GM12878 (cell line): ENCODE data around the gene BCAT1.

ENCODE experiments used
- ATF7 ChIP-seq: fragments of 450-650 bp; IDR thresholded peaks from 2 replicates; pipeline ENCODE4 v1.6.1; 2016; ENCODE audit warnings: low read depth, mild to moderate bottlenecking
- BCL11A ChIP-seq: IDR thresholded peaks from 2 replicates; pipeline ENCODE4 v1.6.1; 2011; ENCODE audit warnings: low read depth, low read length
- CTCF ChIP-seq, 3 experiments: IDR thresholded peaks in 2 of 3; conservative IDR thresholded peaks in 1 of 3; 2 replicates each; pipeline ENCODE4 v1.5.1; 2011; ENCODE audit warnings: low read depth in 3 of 3, low read length in 3 of 3, mild to moderate bottlenecking in 3 of 3, control low read depth in 2 of 3, moderate library complexity in 2 of 3, inconsistent platforms in 1 of 3, mixed read lengths in 1 of 3; ENCODE audit not compliant: control insufficient read depth in 2 of 3, insufficient read depth in 1 of 3; ENCODE audit errors: extremely low read depth in 1 of 3
- ELK1 ChIP-seq: IDR thresholded peaks from 2 replicates; pipeline ENCODE4 v1.6.1; 2012; ENCODE audit warnings: low read depth, low read length, improper control_type of control experiment
- MXI1 ChIP-seq: fragments of 150-350 bp; IDR thresholded peaks from 2 replicates; pipeline ENCODE4 v1.6.1; 2011; ENCODE audit warnings: low read depth, mild to moderate bottlenecking, inconsistent platforms, low read length, improper control_type of control experiment
- POLR2A ChIP-seq: IDR thresholded peaks from 2 replicates; pipeline ENCODE4 v1.6.1; 2011; ENCODE audit warnings: low read depth, mild to moderate bottlenecking, low read length
- RB1 ChIP-seq: fragments of 450-650 bp; formaldehyde crosslinking; IDR thresholded peaks from 2 replicates; pipeline ENCODE4 v1.6.1; 2017; ENCODE audit warnings: mild to moderate bottlenecking, borderline replicate concordance
- RBBP5 ChIP-seq: fragments of 200-600 bp; sonication (generic); conservative IDR thresholded peaks from 2 replicates; pipeline ENCODE4 v1.6.1; 2016
- REST ChIP-seq: IDR thresholded peaks from 2 replicates; pipeline ENCODE4 v1.6.1; 2012; ENCODE audit warnings: mild to moderate bottlenecking, low read depth, low read length
- SMARCA5 ChIP-seq: fragments of 450-650 bp; IDR thresholded peaks from 2 replicates; pipeline ENCODE4 v1.6.1; 2017; ENCODE audit warnings: mild to moderate bottlenecking
- SMC3 ChIP-seq: IDR thresholded peaks from 2 replicates; pipeline ENCODE4 v1.6.1; 2011; ENCODE audit warnings: low read length, improper control_type of control experiment, borderline replicate concordance
- SRF ChIP-seq, 2 experiments: IDR thresholded peaks; 2 replicates each; pipeline ENCODE4 v1.6.1; 2011; ENCODE audit warnings: low read depth in 2 of 2, low read length in 2 of 2, mild to moderate bottlenecking in 1 of 2, moderate library complexity in 1 of 2
- STAT3 ChIP-seq: IDR thresholded peaks from 2 replicates; pipeline ENCODE4 v1.6.1; 2011; ENCODE audit warnings: low read depth, low read length, improper control_type of control experiment

- TF ChIP-seq ATF7 (no peak), MXI1 (no peak), STAT3 (no peak), REST (no peak), SRF (IDR thresholded peaks at IDR 0.05; ENCODE audit: low read depth in 2 of 2, low read length in 2 of 2) (no peak), SMARCA5 (no peak), RBBP5 (no peak), CTCF (IDR thresholded peaks at IDR 0.05 in 2 of 3, conservative IDR thresholded peaks at IDR 0.05 in 1 of 3; ENCODE audit: control insufficient read depth in 2 of 3, extremely low read depth in 1 of 3, insufficient read depth in 1 of 3, low read depth in 3 of 3, low read length in 3 of 3) (no peak), SMC3 (no peak), BCL11A (no peak), RB1 (no peak), ELK1 (no peak), POLR2A (no peak)
Observed at GRCh38 chr12:24920141-24920540, 28.8 kb downstream of the BCAT1 start.
